ENCODE results near the gene HINT3.

DNA sequence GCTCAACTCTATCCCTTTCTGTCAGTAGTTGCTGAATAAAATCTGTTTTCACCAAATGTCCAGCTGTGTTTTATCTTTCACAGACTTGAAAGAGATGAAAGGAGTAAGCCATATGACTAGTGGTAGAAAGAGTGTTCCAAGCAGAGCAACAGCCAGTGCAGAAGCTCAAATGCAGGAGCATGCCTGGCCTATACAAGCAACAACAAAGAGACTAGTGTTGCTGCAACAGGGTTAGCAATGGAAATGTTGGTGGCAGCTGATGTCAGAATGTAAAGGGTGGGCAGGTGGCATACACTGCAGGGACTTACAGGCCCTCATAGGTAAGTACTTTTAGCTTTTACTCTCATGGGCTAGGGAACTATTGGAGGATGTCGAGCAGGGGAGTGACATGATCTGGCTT, 5.2 kb upstream of the HINT3 start:
- TF ChIP-seq POLR2A (IDR thresholded peaks at IDR 0.05; ENCODE audit: low read depth, low read length) (no peak), POLR2AphosphoS5 (IDR thresholded peaks at IDR 0.05; ENCODE audit: low read depth, low read length) (no peak), PAX5 (IDR thresholded peaks at IDR 0.05; ENCODE audit: insufficient read depth, low read length, severe bottlenecking) (no peak)

Measured in GM12891 (cell line).